NOMO-1 treated with DMSO at 0.1 percent for 48 hours (cell line): ENCODE results near the gene SEMA6B.

Source experiments
- DNase-seq: peaks from one replicate; lab custom pipeline; 2025; ENCODE audit not compliant: unreplicated experiment; lab: John Stamatoyannopoulos, UW

Gene SEMA6B

GRCh38 chr19:4575267-4576015, 16.0 kb upstream of the SEMA6B start:
- DNase-seq = no peak

DNA sequence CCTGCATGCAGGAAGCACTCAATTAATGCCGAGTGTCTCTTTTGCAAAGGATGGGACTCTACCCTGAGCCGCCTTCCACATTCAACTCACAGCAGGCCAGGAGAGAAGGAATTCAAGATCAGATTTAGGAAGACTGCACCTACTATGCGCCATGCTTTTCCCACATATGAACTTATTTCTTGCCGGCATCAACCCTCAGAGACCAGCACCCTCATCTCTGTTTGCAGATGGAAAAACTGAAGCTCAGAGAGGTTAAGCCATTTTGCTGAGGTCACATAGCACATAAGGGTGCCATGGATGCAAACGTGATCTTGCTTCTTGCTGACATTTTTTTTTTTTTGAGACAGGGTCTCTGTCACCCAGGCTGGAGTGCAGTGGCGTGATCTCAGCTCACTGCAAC, 14.2 kb upstream of the SEMA6B start:
- no peak for DNase-seq

- no peak for DNase-seq
Observed at GRCh38 chr19:4571305-4571917, 11.9 kb upstream of the SEMA6B start.

GRCh38 chr19:4570916-4571304, 11.4 kb upstream of the SEMA6B start:
- DNase-seq = no peak

GRCh38 chr19:4570402-4570801, 10.9 kb upstream of the SEMA6B start:
- DNase-seq = no peak

- peak; percentile 78 for DNase-seq
Observed at GRCh38 chr19:4568886-4569285, 9.4 kb upstream of the SEMA6B start.

GRCh38 chr19:4567584-4568071, 8.1 kb upstream of the SEMA6B start:
- peak; percentile 42 for DNase-seq

GRCh38 chr19:4566402-4567051, 7.0 kb upstream of the SEMA6B start:
- DNase-seq = no peak

- peak; percentile 46 for DNase-seq
Observed at GRCh38 chr19:4563562-4563961, 4.1 kb upstream of the SEMA6B start.

DNA sequence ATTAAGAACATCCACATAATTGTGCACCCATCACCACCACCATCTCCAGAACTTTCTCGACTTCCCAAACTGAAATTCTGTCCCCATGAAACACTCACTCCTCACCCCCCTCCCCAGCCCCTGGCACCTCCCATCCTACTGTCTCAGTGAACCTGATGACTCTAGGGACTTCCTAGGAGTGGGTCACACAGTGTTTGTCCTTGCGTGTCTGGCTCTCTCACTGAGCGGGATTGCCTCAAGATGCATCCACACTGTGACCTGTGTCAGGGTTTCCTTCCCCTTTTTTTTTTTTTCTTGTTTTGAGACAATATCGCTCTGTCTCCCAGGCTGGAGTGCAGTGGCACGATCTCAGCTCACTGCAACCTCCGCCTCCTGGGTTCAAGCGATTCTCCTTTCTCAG, 2.6 kb upstream of the SEMA6B start:
- peak; percentile 51 for DNase-seq

DNA sequence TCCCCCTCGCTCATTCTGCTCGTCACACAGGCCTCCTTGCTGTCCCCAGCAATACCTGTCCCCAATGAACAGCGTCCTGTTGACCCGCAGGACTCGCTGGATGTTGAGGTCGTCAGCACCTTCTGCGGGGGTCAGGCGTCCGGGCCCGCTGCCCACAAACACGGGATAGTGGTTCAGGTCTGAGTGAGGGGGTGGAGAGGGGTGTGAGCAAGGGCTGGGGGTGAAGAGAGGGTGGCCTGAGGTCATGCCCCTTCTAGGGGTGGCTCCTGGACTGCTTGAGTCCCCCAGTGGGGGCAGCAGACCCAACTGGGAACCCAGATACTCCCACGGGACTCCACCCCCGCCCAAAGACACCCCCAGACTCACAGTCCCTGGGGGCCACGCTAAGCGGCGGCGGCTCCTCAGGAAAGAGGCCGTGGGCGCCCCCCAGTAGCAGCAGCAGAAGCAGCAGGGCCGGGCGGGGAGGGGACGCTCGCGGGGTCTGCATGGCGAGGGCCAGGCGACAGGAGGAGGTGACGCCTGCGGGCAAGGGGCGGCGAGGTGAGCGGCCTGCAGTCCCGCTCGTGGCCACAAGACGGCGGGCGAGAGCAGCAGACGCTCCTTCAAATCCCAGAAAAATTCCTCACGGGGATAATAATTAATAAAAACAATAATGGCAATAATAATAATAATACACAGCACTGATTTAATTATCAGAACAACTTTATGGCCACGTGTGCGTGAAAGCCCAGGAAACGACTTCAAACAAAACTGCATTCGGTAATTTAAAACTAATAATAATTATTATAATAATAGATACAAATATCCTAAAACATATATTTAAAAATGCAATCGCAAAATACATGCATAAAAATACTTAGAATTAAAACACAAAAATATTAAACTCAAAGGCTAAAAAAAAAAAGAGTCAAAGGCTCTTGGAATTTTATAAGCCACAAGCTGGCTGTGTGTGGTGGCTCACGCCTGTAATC, 1.2 kb downstream of the SEMA6B start:
- no peak for DNase-seq

GRCh38 chr19:4557144-4557970, 2.1 kb downstream of the SEMA6B start:
- DNase-seq = no peak

DNA sequence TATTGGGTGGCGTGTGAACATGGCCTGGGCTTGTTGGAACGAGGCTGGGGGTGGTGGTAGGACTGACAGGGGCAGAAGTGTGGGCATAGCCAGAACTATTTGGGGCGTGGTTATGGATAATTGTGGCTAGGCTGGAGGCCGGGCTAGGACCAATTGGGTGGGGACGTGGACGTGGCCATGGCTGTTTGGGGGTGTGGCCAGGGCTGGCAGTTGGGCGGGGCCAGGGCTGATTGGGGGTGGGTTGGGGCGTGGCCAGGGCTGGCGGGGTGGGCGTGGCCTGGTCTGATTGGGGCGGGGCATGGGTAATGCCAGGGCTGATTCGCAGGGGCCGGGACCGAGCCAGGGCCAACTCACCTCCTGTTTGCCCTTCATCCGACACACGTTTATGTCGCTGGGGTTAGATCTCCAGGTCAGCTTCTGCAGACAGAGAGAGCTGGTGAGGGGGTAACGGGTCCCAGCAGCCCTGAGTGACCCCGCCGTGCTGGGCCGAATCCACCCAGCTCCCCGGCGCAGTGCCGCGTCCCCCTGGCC, 2.8 kb downstream of the SEMA6B start:
- peak; percentile 48 for DNase-seq

- DNase-seq = peak; percentile 32
Observed at GRCh38 chr19:4555657-4556561, 3.6 kb downstream of the SEMA6B start.

DNA sequence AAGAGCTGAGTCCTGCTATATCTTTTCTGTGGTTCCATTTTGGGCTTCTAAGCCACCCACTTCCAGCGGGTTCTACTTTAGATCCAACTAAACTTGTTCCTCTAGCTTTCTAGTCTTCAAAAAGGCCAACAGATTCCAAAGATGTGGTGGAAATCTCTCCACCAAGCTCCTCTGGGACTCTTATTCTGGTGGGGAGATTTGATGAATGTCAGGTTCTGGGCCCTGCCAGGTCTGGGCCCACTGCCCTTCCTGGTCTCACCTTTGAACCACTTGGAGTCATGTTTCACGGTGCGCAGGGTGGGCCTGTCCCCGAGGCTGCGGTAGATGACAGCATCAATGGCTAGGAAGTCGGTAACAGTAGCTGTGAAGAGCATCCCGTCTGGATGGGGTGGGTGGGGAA, 4.8 kb downstream of the SEMA6B start:
- DNase-seq = no peak

DNA sequence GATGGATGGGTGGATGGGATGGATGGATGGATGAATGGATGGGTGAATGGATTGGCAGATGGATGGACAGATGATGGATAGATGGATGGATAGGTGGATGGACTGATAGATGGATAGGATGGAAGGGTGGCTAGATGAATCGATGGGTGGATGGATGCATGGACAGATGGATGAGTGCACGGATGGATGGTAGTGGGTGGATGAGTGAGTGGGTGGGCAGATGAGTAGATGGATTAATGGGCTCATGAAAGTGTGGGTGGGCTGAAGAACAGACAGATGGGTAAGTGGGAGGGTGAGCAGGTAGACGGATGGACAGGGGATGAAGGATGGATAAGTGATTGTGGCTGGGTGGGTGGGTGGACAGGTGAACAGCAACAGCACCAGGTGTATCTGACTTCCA, 5.7 kb downstream of the SEMA6B start:
- no peak for DNase-seq

DNA sequence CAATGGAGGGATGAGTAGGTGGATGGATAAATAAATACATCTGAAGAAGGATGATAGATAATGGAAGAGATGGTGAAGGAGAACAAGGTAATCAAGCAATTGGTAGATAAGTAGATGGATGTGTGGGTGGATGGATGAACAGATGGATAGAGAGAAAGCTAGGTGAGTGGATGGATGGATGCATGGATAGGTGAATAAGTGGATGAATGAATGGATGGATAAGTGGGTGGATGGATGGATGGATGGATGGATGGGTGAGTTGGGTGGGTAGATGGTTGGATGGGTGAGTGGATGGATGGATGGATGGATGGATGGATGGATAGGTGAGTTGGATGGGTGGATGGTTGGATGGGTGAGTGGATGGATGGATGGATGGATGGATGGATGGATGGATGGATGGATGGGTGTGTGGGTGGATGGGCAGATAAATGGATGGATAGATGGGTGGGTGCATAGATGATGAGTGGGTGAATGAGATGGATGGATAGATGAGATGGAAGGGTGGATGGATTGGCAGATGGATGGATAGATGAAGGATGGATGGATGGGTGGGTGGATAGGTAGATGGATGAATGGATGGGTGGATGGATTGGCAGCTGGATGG, 6.3 kb downstream of the SEMA6B start:
- no peak for DNase-seq

DNA sequence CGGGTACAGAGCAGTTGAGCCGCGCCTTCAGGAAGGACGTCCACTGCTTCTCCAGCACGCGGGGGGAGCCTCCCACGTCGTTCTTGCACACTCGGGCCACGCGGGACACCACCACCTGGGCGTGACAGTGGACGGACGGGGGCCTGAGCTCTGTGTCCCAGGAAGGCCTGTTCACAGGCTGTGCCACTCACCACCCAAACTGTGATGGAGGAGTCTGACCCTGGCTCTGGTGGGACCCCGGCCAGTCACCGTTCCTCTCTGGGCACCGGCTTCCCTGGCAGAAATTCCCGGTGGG, 7.0 kb downstream of the SEMA6B start:
- no peak for DNase-seq
